ENCODE measurements around the gene PYGL. TPM values are rescaled to one million over a fixed set of nuclear protein-coding genes. Genes with fewer than 3 reads are reported as not detected.

PYGL gene
- total RNA-seq, 4 donors from 2014 or later, result 37.0 to 59.1 (median 51.6) TPM

DNA sequence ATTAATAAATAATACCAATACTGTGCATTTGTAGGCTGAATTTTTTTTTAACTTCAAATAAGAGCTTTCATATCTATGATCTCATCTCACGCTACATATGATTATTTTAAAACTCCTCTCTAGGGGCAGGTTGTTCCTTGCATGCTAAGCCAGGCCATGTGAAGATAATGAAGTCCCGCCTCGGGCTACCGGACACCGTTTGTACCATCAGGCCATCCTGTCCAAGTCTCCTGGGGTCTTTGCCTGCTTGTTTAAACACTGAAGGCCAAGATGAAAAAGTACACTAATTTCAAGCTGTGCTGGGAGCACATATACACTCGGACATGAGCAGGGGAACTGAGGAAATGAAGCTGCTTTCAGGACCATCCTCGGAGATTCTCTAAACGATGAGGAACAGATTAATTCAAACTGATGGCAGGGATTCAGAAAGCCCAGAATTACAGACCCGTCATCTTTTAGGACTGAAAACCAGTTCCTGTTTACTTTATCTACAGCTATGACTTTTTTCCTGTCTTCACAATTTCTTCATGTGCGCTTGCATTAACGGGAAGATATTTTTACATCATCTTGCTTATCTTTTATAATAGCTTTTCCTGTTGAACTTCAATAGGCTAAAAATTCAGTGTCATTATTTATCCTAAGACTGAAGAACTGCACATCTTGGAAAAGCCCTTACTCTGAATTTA lies 78.7 kb downstream of the PYGL start:
- 68% methylated on average over 11 of the region's 11 CpGs for WGBS, 2 donors
- H3K4me3 ChIP-seq (ENCODE audit: low read depth, poor library complexity, severe bottlenecking), result no peak overlapping the region
- no peak for DNase-seq (ENCODE audit: low spot score in 2 of 2)
- intact Hi-C loops (cut with DNase I; ENCODE audit: low total_unique reads), result no loop called here
- TF ChIP-seq CTCF (IDR thresholded peaks at IDR 0.05) (no peak), POLR2A (IDR thresholded peaks at IDR 0.05) (no peak)

GRCh38 chr14:50864946-50865345 lies 79.3 kb downstream of the PYGL start:
- WGBS, 2 donors, result 85 to 90% methylated on average over 5 of the region's 5 CpGs
- intact Hi-C loops (cut with DNase I; ENCODE audit: low total_unique reads), result no loop called here
- TF ChIP-seq CTCF (IDR thresholded peaks at IDR 0.05), result no peak
- TF ChIP-seq POLR2A (IDR thresholded peaks at IDR 0.05), result no peak

DNA sequence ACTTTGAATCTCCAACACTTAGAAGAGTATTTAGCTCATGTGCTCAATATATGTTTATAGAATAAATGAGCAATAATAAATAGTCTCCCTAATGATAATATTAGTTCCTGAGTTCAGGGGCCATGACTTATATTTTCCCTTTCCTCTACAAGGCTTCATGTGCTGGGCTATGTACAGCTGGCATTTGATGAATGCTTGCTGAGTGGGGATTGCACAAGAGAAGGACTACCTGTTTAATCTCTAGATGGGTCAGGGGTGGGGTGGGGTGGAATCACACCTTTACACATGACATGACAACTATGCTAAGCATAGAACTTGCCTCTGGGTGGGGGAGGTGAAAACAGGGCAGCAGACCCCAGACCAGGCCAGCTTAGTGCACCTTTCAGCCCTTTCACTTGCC lies 80.0 kb downstream of the PYGL start:
- TF ChIP-seq CTCF (IDR thresholded peaks at IDR 0.05), result no peak
- no peak for TF ChIP-seq POLR2A (IDR thresholded peaks at IDR 0.05)
- no peak for DNase-seq (ENCODE audit: low spot score in 2 of 2)
- no peak overlapping the region for H3K4me3 ChIP-seq (ENCODE audit: low read depth, poor library complexity, severe bottlenecking)
- intact Hi-C loops (cut with DNase I; ENCODE audit: low total_unique reads), result no loop called here

More at GRCh38 chr14:50864946-50865345, 79.3 kb downstream of the PYGL start:
- H3K4me3 ChIP-seq (ENCODE audit: low read depth, poor library complexity, severe bottlenecking), result no peak overlapping the region
- no peak for DNase-seq (ENCODE audit: low spot score in 2 of 2)

DNA sequence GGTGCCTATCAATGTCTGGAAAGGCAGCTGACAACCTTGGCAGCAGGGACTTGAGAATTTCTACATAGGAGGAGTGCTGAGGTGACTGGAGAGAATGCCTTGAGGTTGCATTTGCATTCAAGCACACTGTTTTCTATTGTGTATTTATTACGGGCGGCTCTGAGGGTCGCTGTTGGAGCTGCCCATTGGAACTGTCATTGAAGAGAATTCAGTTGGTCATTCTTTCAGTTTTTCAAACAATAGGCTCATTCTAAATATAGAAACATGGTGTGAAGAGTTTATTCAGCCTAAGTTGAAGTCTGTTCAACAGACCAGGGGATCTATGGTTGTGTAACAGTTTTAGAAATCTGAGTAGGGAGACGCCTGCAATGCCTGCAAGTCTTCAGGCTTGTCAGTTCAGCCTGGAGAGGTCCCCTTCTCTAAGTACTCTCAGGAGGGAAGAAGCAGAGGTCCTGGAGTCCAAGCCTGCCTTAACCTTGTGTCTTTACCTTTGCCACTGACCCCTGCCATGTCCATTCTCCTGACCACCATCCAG lies 82.2 kb downstream of the PYGL start:
- TF ChIP-seq CTCF (IDR thresholded peaks at IDR 0.05), result no peak
- intact Hi-C loops (cut with DNase I; ENCODE audit: low total_unique reads), result no loop called here
- WGBS, 2 donors, result 78 to 86% methylated on average over 4 of the region's 4 CpGs
- H3K4me3 ChIP-seq (ENCODE audit: low read depth, poor library complexity, severe bottlenecking), result no peak overlapping the region
- no peak for DNase-seq (ENCODE audit: low spot score in 2 of 2)

DNA sequence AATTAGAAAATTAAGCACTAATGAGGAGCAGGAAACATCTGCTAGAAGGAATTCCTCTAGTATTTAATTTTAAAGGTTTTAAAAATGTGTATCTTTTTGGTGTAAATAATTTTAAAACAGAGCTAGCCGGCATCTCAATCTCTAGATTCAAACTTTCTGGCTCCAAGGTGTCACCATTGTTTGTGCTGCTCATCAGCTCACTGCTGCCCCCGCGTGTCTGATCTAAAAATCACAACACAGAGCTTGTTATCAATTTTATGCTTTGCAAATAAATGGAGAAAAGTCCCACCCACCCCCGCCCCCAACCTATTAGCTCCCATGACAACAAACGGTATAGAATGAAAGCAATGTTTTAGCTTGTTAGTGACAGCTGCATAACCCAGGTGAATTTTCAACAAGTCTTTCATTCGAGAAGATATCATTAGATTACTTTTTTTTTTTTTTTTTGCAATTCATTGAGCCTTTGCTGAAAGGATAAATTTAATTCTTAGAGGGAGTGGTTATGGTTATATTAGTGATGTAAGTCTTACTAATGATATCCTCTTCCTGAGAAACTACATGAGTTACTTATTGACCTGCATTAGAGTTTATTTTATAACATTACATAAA lies 83.7 kb downstream of the PYGL start:
- 1 to 2% methylated on average over 6 of the region's 6 CpGs for WGBS, 2 donors
- H3K4me3 ChIP-seq (ENCODE audit: low read depth, poor library complexity, severe bottlenecking), result peak overlapping the region; percentile 47
- peak; percentile 85 to 95 for DNase-seq (ENCODE audit: low spot score in 2 of 2)
- no peak for TF ChIP-seq POLR2A (IDR thresholded peaks at IDR 0.05)
- no peak for TF ChIP-seq CTCF (IDR thresholded peaks at IDR 0.05)
- intact Hi-C loops (cut with DNase I; ENCODE audit: low total_unique reads), result no loop called here
